ENCODE measurements around the gene MTMR10. TPM values are rescaled to one million over a fixed set of nuclear protein-coding genes. Genes with fewer than 3 reads are reported as not detected.

Gene MTMR10
- total and polyA plus RNA-seq, 2 donors (not counting 3 experiments of a cell fraction or from before 2014, with no cell fraction given): 48.3 to 88.5 TPM

DNA sequence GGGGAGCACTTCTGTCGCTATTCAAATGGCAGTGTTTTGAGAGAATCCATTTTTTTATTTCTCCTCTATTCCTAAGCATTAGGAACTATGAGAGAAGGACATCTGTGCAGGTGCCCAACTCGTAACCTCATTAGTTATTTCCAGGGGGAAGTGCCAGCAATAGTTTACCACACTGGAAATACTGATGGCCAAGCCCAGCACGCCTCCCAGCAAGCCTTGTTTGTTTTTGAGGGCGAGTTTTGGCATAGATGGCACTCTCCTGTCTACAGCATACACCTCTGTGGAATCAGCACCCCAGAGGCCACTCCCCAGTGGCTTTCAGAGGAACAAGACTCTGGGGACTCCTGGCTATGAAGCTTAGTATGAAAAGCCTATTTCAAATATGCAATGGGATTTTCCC is 51.1 kb downstream of the MTMR10 start:
- Histone ChIP-seq H3K9me3 (replicated peaks; ENCODE audit: control insufficient read depth, insufficient read depth, low read length) (no peaks in the 10 kb centered on the region), H3K9ac (replicated peaks; ENCODE audit: extremely low read depth, insufficient read depth, low read length) (no peak overlapping the region), H4K20me1 (replicated peaks; ENCODE audit: control insufficient read depth, extremely low read depth, insufficient read depth, low read length) (no peaks in the 10 kb centered on the region), H3K4me1 (ENCODE audit: control insufficient read depth, extremely low read depth, insufficient read depth, low read length) (no peaks in the 10 kb centered on the region), H3K4me3 (replicated peaks in 1 of 3; ENCODE audit: insufficient read depth in 1 of 3, low read depth in 1 of 3, low read length in 3 of 3) (no peak overlapping the region), H3K27ac (ENCODE audit: insufficient read depth, low read depth, low read length) (no peak overlapping the region), H3K79me2 (ENCODE audit: control insufficient read depth, insufficient read depth, low read length) (no peaks in the 10 kb centered on the region), H3K4me2 (ENCODE audit: insufficient read depth, low read length) (no peak overlapping the region), H3K36me3 (ENCODE audit: control insufficient read depth in 2 of 2, extremely low read depth in 1 of 2, insufficient read depth in 2 of 2, low read length in 2 of 2) (peaks cover 32 to 45% of the 10 kb centered on the region in 2 experiments), H2AFZ (ENCODE audit: low read depth, low read length) (no peak overlapping the region), H3K9me1 (replicated peaks; ENCODE audit: control insufficient read depth, extremely low read depth, insufficient read depth, low read length) (no peaks in the 10 kb centered on the region), H3K27me3 (ENCODE audit: control insufficient read depth in 2 of 2, insufficient read depth in 2 of 2, low read length in 2 of 2) (no peaks in the 10 kb centered on the region)
- intact Hi-C loops (cut with micrococcal nuclease) (no loop called here), dilution Hi-C loops (cut with MboI; ENCODE audit: extremely low pct_ligation_motif_present, low sequenced_read_pairs) (no loop called here)
- TF ChIP-seq GATA2 (IDR thresholded peaks at IDR 0.05; ENCODE audit: insufficient read depth, insufficient read length, low read depth, low read length): no peak
- TF ChIP-seq EZH2 (IDR thresholded peaks at IDR 0.05; ENCODE audit: borderline replicate concordance, low read depth, low read length, severe bottlenecking): no peak
- no peak for TF ChIP-seq POLR2A (IDR thresholded peaks at IDR 0.05; ENCODE audit: low read depth, low read length)
- TF ChIP-seq JUN (IDR thresholded peaks at IDR 0.05; ENCODE audit: borderline replicate concordance, insufficient read depth, insufficient read length, low read depth): no peak
- TF ChIP-seq, protein P1, sequence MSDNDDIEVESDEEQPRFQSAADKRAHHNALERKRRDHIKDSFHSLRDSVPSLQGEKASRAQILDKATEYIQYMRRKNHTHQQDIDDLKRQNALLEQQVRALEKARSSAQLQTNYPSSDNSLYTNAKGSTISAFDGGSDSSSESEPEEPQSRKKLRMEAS (IDR thresholded peaks at IDR 0.05; ENCODE audit: insufficient read depth, insufficient read length): no peak
- no peak for TF ChIP-seq POLR2AphosphoS5 (IDR thresholded peaks at IDR 0.05; ENCODE audit: insufficient read depth, low read depth, low read length)
- no peak for TF ChIP-seq MYC (IDR thresholded peaks at IDR 0.05; ENCODE audit: low read depth, low read length)
- TF ChIP-seq, protein P2, sequence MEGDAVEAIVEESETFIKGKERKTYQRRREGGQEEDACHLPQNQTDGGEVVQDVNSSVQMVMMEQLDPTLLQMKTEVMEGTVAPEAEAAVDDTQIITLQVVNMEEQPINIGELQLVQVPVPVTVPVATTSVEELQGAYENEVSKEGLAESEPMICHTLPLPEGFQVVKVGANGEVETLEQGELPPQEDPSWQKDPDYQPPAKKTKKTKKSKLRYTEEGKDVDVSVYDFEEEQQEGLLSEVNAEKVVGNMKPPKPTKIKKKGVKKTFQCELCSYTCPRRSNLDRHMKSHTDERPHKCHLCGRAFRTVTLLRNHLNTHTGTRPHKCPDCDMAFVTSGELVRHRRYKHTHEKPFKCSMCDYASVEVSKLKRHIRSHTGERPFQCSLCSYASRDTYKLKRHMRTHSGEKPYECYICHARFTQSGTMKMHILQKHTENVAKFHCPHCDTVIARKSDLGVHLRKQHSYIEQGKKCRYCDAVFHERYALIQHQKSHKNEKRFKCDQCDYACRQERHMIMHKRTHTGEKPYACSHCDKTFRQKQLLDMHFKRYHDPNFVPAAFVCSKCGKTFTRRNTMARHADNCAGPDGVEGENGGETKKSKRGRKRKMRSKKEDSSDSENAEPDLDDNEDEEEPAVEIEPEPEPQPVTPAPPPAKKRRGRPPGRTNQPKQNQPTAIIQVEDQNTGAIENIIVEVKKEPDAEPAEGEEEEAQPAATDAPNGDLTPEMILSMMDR (IDR thresholded peaks at IDR 0.05; ENCODE audit: extremely low read depth in 1 of 2, insufficient read depth in 1 of 2, low read depth in 1 of 2, low read length in 2 of 2): no peak
- TF ChIP-seq FOS (IDR thresholded peaks at IDR 0.05; ENCODE audit: borderline replicate concordance, insufficient read depth, low read length): no peak
- ChIA-PET POLR2A (no interaction called here), CTCF (no interaction called here)
- DNase-seq (ENCODE audit: low read depth, low spot score) (no peak), FAIRE-seq (no peak)
- BruUV-seq (replicated peaks): no TSS peak
